Measurements from ENCODE around the gene GJA4.

- TF ChIP-seq CTCF (IDR thresholded peaks at IDR 0.05; ENCODE audit: extremely low read depth in 1 of 2, insufficient read depth in 1 of 2, low read depth in 1 of 2, low read length in 2 of 2) (no peak), EZH2 (IDR thresholded peaks at IDR 0.05; ENCODE audit: borderline replicate concordance, low read depth, low read length, severe bottlenecking) (peak; percentile 96), JUN (IDR thresholded peaks at IDR 0.05; ENCODE audit: borderline replicate concordance, insufficient read depth, insufficient read length, low read depth) (no peak), POLR2A (IDR thresholded peaks at IDR 0.05; ENCODE audit: low read depth, low read length) (no peak), MAX (IDR thresholded peaks at IDR 0.05; ENCODE audit: insufficient read depth, insufficient read length) (no peak), POLR2AphosphoS5 (IDR thresholded peaks at IDR 0.05; ENCODE audit: insufficient read depth, low read depth, low read length) (no peak), GATA2 (IDR thresholded peaks at IDR 0.05; ENCODE audit: insufficient read depth, insufficient read length, low read depth, low read length) (no peak), FOS (IDR thresholded peaks at IDR 0.05; ENCODE audit: borderline replicate concordance, insufficient read depth, low read length) (no peak), MYC (IDR thresholded peaks at IDR 0.05; ENCODE audit: low read depth, low read length) (no peak)
Measured at GRCh38 chr1:34781071-34781843, 11.5 kb upstream of the GJA4 start, which contains the start of gene GJB3.
